Measurements from ENCODE around the gene YTHDF2. TPM values are rescaled to one million over a fixed set of nuclear protein-coding genes. Genes with fewer than 3 reads are reported as not detected.
A peak's percentile ranks its signal among the peaks of the same experiment; 100 is the strongest.

YTHDF2 gene
- total RNA-seq, 1 experiment from 2014 or later: 126 TPM

DNA sequence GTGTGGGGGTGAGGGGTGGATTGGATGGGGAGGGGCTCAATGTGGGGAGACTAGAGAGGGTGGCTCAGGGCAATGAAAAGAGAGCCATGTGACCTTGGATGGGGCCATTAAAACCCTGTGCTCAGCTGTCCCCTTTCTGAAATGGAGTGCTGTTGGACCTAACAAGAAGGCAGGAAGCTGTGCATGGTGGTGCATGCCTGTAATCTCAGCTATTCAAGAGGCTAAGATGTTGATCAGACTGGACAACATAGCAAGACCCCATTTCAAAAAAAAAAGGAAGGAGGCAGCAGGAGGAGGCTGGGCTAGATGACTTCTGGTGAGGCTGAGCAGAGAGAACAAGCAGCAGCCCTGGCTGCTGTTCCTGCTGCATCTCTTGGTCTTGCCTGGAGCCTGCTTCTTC lies 82.3 kb downstream of the YTHDF2 start:
- DNase-seq (ENCODE audit: low spot score) (no peak), ATAC-seq (no peak)
- peaks cover 6% of the 10 kb centered on the region for H3K4me1 Mint-ChIP-seq
- no peak overlapping the region for H3K4me3 Mint-ChIP-seq
- H3K27me3 Mint-ChIP-seq (ENCODE audit: low read depth): peaks cover 4% of the 10 kb centered on the region
- H3K36me3 Mint-ChIP-seq: no peaks in the 10 kb centered on the region
- no peaks in the 10 kb centered on the region for H3K9me3 Mint-ChIP-seq
- ChIA-PET POLR2A (no interaction called here), CTCF (interaction anchor here (1.0 to 1.8 kb wide), 4 partner anchors 27 to 58 kb away, joined by 4 to 8 read pairs (median 5); no protein-coding TSS in a partner anchor)
- H3K27ac Mint-ChIP-seq: no peak overlapping the region
- TF ChIP-seq MYBL2 (CRISPR knock-in tag; IDR thresholded peaks at IDR 0.05) (no peak), JAZF1 (CRISPR knock-in tag; IDR thresholded peaks at IDR 0.05) (no peak), MXD4 (CRISPR knock-in tag; IDR thresholded peaks at IDR 0.05; ENCODE audit: borderline replicate concordance) (no peak), ZNF121 (CRISPR knock-in tag; IDR thresholded peaks at IDR 0.05) (peak; percentile 94), ATF1 (CRISPR knock-in tag; IDR thresholded peaks at IDR 0.05) (no peak)
- TF ChIP-seq, protein P1, sequence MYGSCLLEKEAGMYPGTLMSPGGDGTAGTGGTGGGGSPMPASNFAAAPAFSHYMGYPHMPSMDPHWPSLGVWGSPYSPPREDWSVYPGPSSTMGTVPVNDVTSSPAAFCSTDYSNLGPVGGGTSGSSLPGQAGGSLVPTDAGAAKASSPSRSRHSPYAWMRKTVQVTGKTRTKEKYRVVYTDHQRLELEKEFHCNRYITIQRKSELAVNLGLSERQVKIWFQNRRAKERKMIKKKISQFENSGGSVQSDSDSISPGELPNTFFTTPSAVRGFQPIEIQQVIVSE (CRISPR knock-in tag; IDR thresholded peaks at IDR 0.05; ENCODE audit: borderline replicate concordance): no peak

Other genes starting within 250 kb of the YTHDF2 start
- gene RCC1, start 230.9 kb upstream of the YTHDF2 start, total RNA-seq (2021): 93.2 to 103 TPM (median 98.2 TPM) in 3 replicates
- 30.4 to 40.6 TPM (median 34.0 TPM) in 3 replicates for gene TRNAU1AP, start 183.9 kb upstream of the YTHDF2 start, total RNA-seq (2021)
- 8.9 to 12.6 TPM (median 10.1 TPM) in 3 replicates for gene RAB42, start 144.7 kb upstream of the YTHDF2 start, total RNA-seq (2021)
- gene TAF12, start 93.9 kb upstream of the YTHDF2 start, total RNA-seq (2021): 18.6 to 23.3 TPM (median 22.1 TPM) in 3 replicates
- not detected in 3 replicates for gene RNU11, start 88.3 kb upstream of the YTHDF2 start, total RNA-seq (2021)
- gene GMEB1, start 68.2 kb upstream of the YTHDF2 start, total RNA-seq (2021): 25.4 to 29.4 TPM (median 26.4 TPM) in 3 replicates
- gene OPRD1, start 75.2 kb downstream of the YTHDF2 start, total RNA-seq (2021): 2.2 to 3.1 TPM (median 2.5 TPM) in 3 replicates
- gene EPB41, start 177.6 kb downstream of the YTHDF2 start, total RNA-seq (2021): 80.6 to 85.0 TPM (median 81.2 TPM) in 3 replicates

Data from WTC11 (cell line).